H1 (cell line): ENCODE results near the gene USP24. TPM values are rescaled to one million over a fixed set of nuclear protein-coding genes. Genes with fewer than 3 reads are reported as not detected.

Experiments used
- CTCF ChIA-PET: fragments of 300-600 bp; sonication (Branson Sonifier 250); formaldehyde crosslinking; loops from one replicate; lab custom pipeline; 2021; ENCODE audit not compliant: partially characterized antibody; lab: Charles Lee
- POLR2A ChIA-PET: fragments of 300-600 bp; sonication (Branson Sonifier 250); formaldehyde crosslinking; loops from one replicate; lab custom pipeline; 2021; ENCODE audit warnings: inconsistent platforms; ENCODE audit not compliant: partially characterized antibody; lab: Charles Lee
- DNase-seq, 2 experiments: peaks; one replicate each; pipeline versions ENCODE4 v3.0.0 to v3.0.0-alpha.2; 2010 to 2022; ENCODE audit warnings: low spot score in 2 of 2, low read depth in 1 of 2, mixed read lengths in 1 of 2
- FAIRE-seq: peaks from 2 replicates; lab custom pipeline; 2011; peaks lifted over from hg19 to GRCh38; lab: Jason Lieb, UNC
- H2AFZ ChIP-seq: 2 replicates; pipeline ENCODE4 v1.8.1; 2012; ENCODE audit warnings: low read length, inconsistent platforms
- H2AK5ac ChIP-seq: 2 replicates; pipeline ENCODE4 v1.6.1; 2013; ENCODE audit warnings: low read depth, low read length
- H2BK120ac ChIP-seq: replicated peaks from 2 replicates; pipeline ENCODE3; 2013; ENCODE audit warnings: low read depth, low read length, inconsistent platforms
- H2BK12ac ChIP-seq: 2 replicates; pipeline ENCODE4 v1.6.1; 2013; ENCODE audit warnings: low read depth, low read length
- H2BK15ac ChIP-seq: 2 replicates; pipeline ENCODE4 v1.6.1; 2013; ENCODE audit warnings: low read length
- H2BK20ac ChIP-seq: 2 replicates; pipeline ENCODE4 v1.6.1; 2013; ENCODE audit warnings: low read length
- H2BK5ac ChIP-seq: 2 replicates; pipeline ENCODE4 v1.6.1; 2013; ENCODE audit warnings: low read depth, low read length
- H3K14ac ChIP-seq: 2 replicates; pipeline ENCODE4 v1.6.1; 2013; ENCODE audit warnings: inconsistent platforms; ENCODE audit not compliant: insufficient read length
- H3K18ac ChIP-seq: 2 replicates; pipeline ENCODE4 v1.6.1; 2013; ENCODE audit warnings: low read length; ENCODE audit errors: extremely low read depth
- H3K23ac ChIP-seq: 2 replicates; pipeline ENCODE4 v1.6.1; 2013; ENCODE audit warnings: inconsistent platforms; ENCODE audit not compliant: insufficient read length
- H3K23me2 ChIP-seq: 2 replicates; pipeline ENCODE4 v1.6.1; 2013; ENCODE audit warnings: low read depth, low read length
- H3K27ac ChIP-seq: 2 replicates; pipeline ENCODE4 v1.6.1; 2011; ENCODE audit warnings: low read depth, low read length, inconsistent platforms
- H3K27me3 ChIP-seq, 4 experiments: replicated peaks in 1 of 4; 1 replicate in 1 of 4; 2 replicates in 3 of 4; pipeline versions ENCODE4 v1.6.1 to v1.8.1; 2011 to 2013; ENCODE audit warnings: low read length in 3 of 4, mild to moderate bottlenecking in 3 of 4, inconsistent platforms in 2 of 4, mixed read lengths in 2 of 4, moderate library complexity in 1 of 4; ENCODE audit not compliant: control insufficient read depth in 3 of 4, insufficient read depth in 3 of 4; ENCODE audit errors: extremely low read depth in 1 of 4
- H3K36me3 ChIP-seq, 4 experiments: 2 replicates each; pipeline versions ENCODE4 v1.6.1 to v1.8.1; 2011 to 2013; ENCODE audit warnings: mild to moderate bottlenecking in 4 of 4, low read length in 3 of 4, moderate library complexity in 2 of 4, control low read depth in 1 of 4, inconsistent platforms in 1 of 4; ENCODE audit not compliant: insufficient read depth in 4 of 4, control insufficient read depth in 2 of 4
- H3K4ac ChIP-seq: replicated peaks from 2 replicates; pipeline ENCODE3; 2013; ENCODE audit warnings: low read length, low read depth, mixed read lengths, inconsistent platforms; ENCODE audit not compliant: insufficient read length
- H3K4me1 ChIP-seq, 4 experiments: replicated peaks in 1 of 4; 1 replicate in 1 of 4; 2 replicates in 3 of 4; pipeline versions ENCODE4 v1.6.1 to v1.8.1; 2011 to 2013; ENCODE audit warnings: low read length in 3 of 4, inconsistent platforms in 2 of 4, mixed read lengths in 1 of 4; ENCODE audit not compliant: insufficient read depth in 4 of 4, control insufficient read depth in 3 of 4
- H3K4me2 ChIP-seq, 2 experiments: 2 replicates each; pipeline versions ENCODE4 v1.6.1 to v1.8.1; 2011 to 2013; ENCODE audit warnings: low read depth in 2 of 2, low read length in 2 of 2, control low read depth in 1 of 2, inconsistent platforms in 1 of 2, mild to moderate bottlenecking in 1 of 2; ENCODE audit not compliant: insufficient read depth in 1 of 2
- H3K4me3 ChIP-seq, 4 experiments: fragments of 200-600, 300-600 bp in 1 of 4; sonication (generic), shearing (Covaris generic), sonication (Bioruptor Twin) in 1 of 4; 2 replicates each; pipeline versions ENCODE4 v1.5.1 to v1.8.1; 2011 to 2016; ENCODE audit warnings: low read length in 4 of 4, low read depth in 3 of 4, control low read depth in 2 of 4, inconsistent platforms in 2 of 4, mild to moderate bottlenecking in 2 of 4, mixed read lengths in 1 of 4, moderate library complexity in 1 of 4; ENCODE audit not compliant: insufficient read depth in 2 of 4; ENCODE audit errors: extremely low read depth in 1 of 4
- H3K56ac ChIP-seq: replicated peaks from 2 replicates; pipeline ENCODE3; 2013; ENCODE audit warnings: low read depth, mild to moderate bottlenecking, mixed read lengths, low read length, inconsistent platforms; ENCODE audit not compliant: insufficient read length
- H3K79me1 ChIP-seq: 2 replicates; pipeline ENCODE4 v1.6.1; 2013; ENCODE audit warnings: low read depth, low read length, control low read depth
- H3K79me2 ChIP-seq, 2 experiments: 2 replicates each; pipeline versions ENCODE4 v1.6.1 to v1.8.1; 2012 to 2013; ENCODE audit warnings: low read length in 2 of 2, mild to moderate bottlenecking in 2 of 2, inconsistent platforms in 1 of 2; ENCODE audit not compliant: insufficient read depth in 2 of 2, control insufficient read depth in 1 of 2
- H3K9ac ChIP-seq, 4 experiments: replicated peaks in 1 of 4; 1 replicate in 1 of 4; 2 replicates in 3 of 4; pipeline versions ENCODE4 v1.6.1 to v1.8.1; 2011 to 2013; ENCODE audit warnings: low read depth in 3 of 4, low read length in 3 of 4, control low read depth in 2 of 4, mild to moderate bottlenecking in 2 of 4, moderate library complexity in 2 of 4, inconsistent platforms in 1 of 4; ENCODE audit errors: extremely low read depth in 1 of 4
- H3K9me3 ChIP-seq, 2 experiments: 2 replicates each; pipeline versions ENCODE4 v1.6.1 to v1.8.1; 2012 to 2013; ENCODE audit warnings: mild to moderate bottlenecking in 2 of 2, moderate library complexity in 2 of 2, control low read depth in 1 of 2, inconsistent platforms in 1 of 2, low read depth in 1 of 2, low read length in 1 of 2, mixed read lengths in 1 of 2; ENCODE audit not compliant: insufficient read depth in 2 of 2
- H4K20me1 ChIP-seq, 2 experiments: replicated peaks in 1 of 2; 2 replicates each; pipeline versions ENCODE3 to v1.8.1; 2011 to 2013; ENCODE audit warnings: inconsistent platforms in 2 of 2, low read length in 2 of 2, mild to moderate bottlenecking in 1 of 2; ENCODE audit not compliant: insufficient read depth in 2 of 2, control insufficient read depth in 1 of 2
- H4K5ac ChIP-seq: 2 replicates; pipeline ENCODE4 v1.6.1; 2013; ENCODE audit warnings: low read length, low read depth, mixed read lengths, inconsistent platforms; ENCODE audit not compliant: insufficient read length
- H4K8ac ChIP-seq: 2 replicates; pipeline ENCODE4 v1.8.0; 2013; ENCODE audit warnings: mild to moderate bottlenecking, moderate library complexity, low read length, inconsistent platforms; ENCODE audit not compliant: insufficient read depth; ENCODE audit errors: extremely low read depth
- H4K91ac ChIP-seq: replicated peaks from 2 replicates; pipeline ENCODE3; 2013; ENCODE audit warnings: low read length, mixed read lengths, inconsistent platforms; ENCODE audit not compliant: insufficient read length
- ATF2 ChIP-seq: IDR thresholded peaks from 2 replicates; pipeline ENCODE4 v1.6.1; 2012; ENCODE audit warnings: low read length, inconsistent platforms
- CEBPB ChIP-seq: IDR thresholded peaks from 2 replicates; pipeline ENCODE4 v1.6.1; 2012; ENCODE audit warnings: low read depth, low read length
- CTCF ChIP-seq, 3 experiments: IDR thresholded peaks; 1 replicate in 2 of 3; 2 replicates in 1 of 3; pipeline versions ENCODE4 v1.5.1 to v1.6.1; 2011; ENCODE audit warnings: low read length in 3 of 3, mild to moderate bottlenecking in 3 of 3, inconsistent platforms in 2 of 3, low read depth in 1 of 3, moderate library complexity in 1 of 3; ENCODE audit not compliant: insufficient read depth in 1 of 3; ENCODE audit errors: control extremely low read depth in 1 of 3
- GTF2F1 ChIP-seq: IDR thresholded peaks from 2 replicates; pipeline ENCODE4 v1.6.1; 2012; ENCODE audit warnings: low read depth, low read length, improper control_type of control experiment, borderline replicate concordance
- SAP30 ChIP-seq: fragments of 300-600 bp; sonication (generic); IDR thresholded peaks from 2 replicates; pipeline ENCODE4 v1.7.1; 2012; ENCODE audit warnings: low read length, moderate library complexity, mild to moderate bottlenecking, inconsistent platforms; ENCODE audit not compliant: insufficient read depth, insufficient replicate concordance
- SIX5 ChIP-seq: IDR thresholded peaks from 2 replicates; pipeline ENCODE4 v1.6.1; 2011; ENCODE audit warnings: mild to moderate bottlenecking, low read depth, low read length
- SRF ChIP-seq: IDR thresholded peaks from 2 replicates; pipeline ENCODE4 v1.6.1; 2011; ENCODE audit warnings: mild to moderate bottlenecking, low read depth, low read length, moderate library complexity
- TBP ChIP-seq: IDR thresholded peaks from 2 replicates; pipeline ENCODE4 v1.6.1; 2011; ENCODE audit warnings: low read depth, low read length, improper control_type of control experiment
- USF2 ChIP-seq: IDR thresholded peaks from 2 replicates; pipeline ENCODE4 v1.6.1; 2011; ENCODE audit warnings: low read length, improper control_type of control experiment
- WGBS, 2 experiments: shearing (Covaris generic) in 1 of 2; methylation state at CpG; one replicate each; pipeline versions ENCODE4 v1.1.6 to v1.1.7; 2013 to 2015; ENCODE audit warnings: low lambda C conversion rate in 2 of 2, mixed read lengths in 2 of 2, inconsistent platforms in 1 of 2, low coverage in 1 of 2, missing lambda C conversion rate in 1 of 2; ENCODE audit not compliant: insufficient replicate concordance in 2 of 2, insufficient coverage in 1 of 2, insufficient read length in 1 of 2; ENCODE audit errors: extremely low coverage in 1 of 2, missing lambda C conversion rate in 1 of 2; 5-methylcytosine and 5-hydroxymethylcytosine counted together
- polyA plus RNA-seq, 7 experiments: library from polyadenylated mRNA; depleted of rRNA in 3 of 7; stranded (reverse) in 5 of 7; unstranded in 2 of 7; fragments of >200 nt in 5 of 7; fragments of 200-250 nt in 2 of 7; gene quantifications; 1 replicate in 5 of 7; 2 replicates in 1 of 7; 4 replicates in 1 of 7; pipeline versions ENCODE4 v1.2.1 to v1.2.3, GENCODE V29; 2011 to 2013; ENCODE audit warnings: missing spikeins in 2 of 7, mixed read lengths in 2 of 7
- total RNA-seq: library from RNA; stranded (reverse); fragmentation: NEBNext Ultra II Directional; extraction: Animal tissue kit (Norgen Biotek cat#: 25700); gene quantifications from 2 replicates; pipeline ENCODE4 v1.2.1, GENCODE V29; 2021

The USP24 gene
- total and polyA plus RNA-seq, 2 of the 8 experiments (the other 6 are each of a cell fraction or from before 2014, with no cell fraction given), result 11.1 to 34.6 TPM

- H2BK20ac ChIP-seq, result no peak overlapping the region
- H3K56ac ChIP-seq, result no peak overlapping the region
- 92% methylated on average over 5 of the region's 5 CpGs; no CpG with 5 or more reads in 1 of the 2 experiments for WGBS, 2 experiments
- ChIA-PET CTCF (no interaction called here), POLR2A (no interaction called here)
- no peak overlapping the region for H4K5ac ChIP-seq
- no peak overlapping the region for H3K27ac ChIP-seq
- no peak for DNase-seq
- H3K79me1 ChIP-seq, result no peaks in the 10 kb centered on the region
- H3K23me2 ChIP-seq, result no peaks in the 10 kb centered on the region
- no peak overlapping the region for H3K18ac ChIP-seq
- H3K23ac ChIP-seq, result no peak overlapping the region
- no peak overlapping the region for H2BK15ac ChIP-seq
- no peaks in the 10 kb centered on the region for H4K20me1 ChIP-seq
- no peak overlapping the region for H3K4ac ChIP-seq
- no peak overlapping the region for H2BK12ac ChIP-seq
- no peak overlapping the region for H3K14ac ChIP-seq
- FAIRE-seq, result no peak
- H4K91ac ChIP-seq, result no peak overlapping the region
- no peak overlapping the region for H2AK5ac ChIP-seq
- H3K9me3 ChIP-seq, result no peaks in the 10 kb centered on the region
- no peak overlapping the region for H2BK5ac ChIP-seq
- H3K4me3 ChIP-seq, result no peak overlapping the region
- no peak overlapping the region for H4K8ac ChIP-seq
- H3K79me2 ChIP-seq, result no peaks in the 10 kb centered on the region
- no peaks in the 10 kb centered on the region; a peak in 1 of 7 replicates for H3K4me1 ChIP-seq
- H3K4me2 ChIP-seq, result no peak overlapping the region
- H3K27me3 ChIP-seq, result peaks cover 0 to 1% (median 0%) of the 10 kb centered on the region in 4 experiments; a peak in 1 of 7 replicates
- peaks cover 3 to 55% (median 27%) of the 10 kb centered on the region in 4 experiments; a peak in 7 of 8 replicates for H3K36me3 ChIP-seq
- no peak overlapping the region for H3K9ac ChIP-seq
- no peak overlapping the region for H2AFZ ChIP-seq
- H2BK120ac ChIP-seq, result no peak overlapping the region
- TF ChIP-seq ATF2 (no peak), USF2 (no peak), GTF2F1 (no peak), CEBPB (no peak), SIX5 (no peak), SAP30 (no peak), CTCF (IDR thresholded peaks at IDR 0.05; ENCODE audit: control extremely low read depth in 1 of 3, insufficient read depth in 1 of 3, low read depth in 1 of 3, low read length in 3 of 3) (no peak), TBP (no peak), SRF (no peak)
Observed at GRCh38 chr1:55095095-55095494, 120.1 kb downstream of the USP24 start.
